ENCODE data around the gene FBXO8. TPM values are rescaled to one million over a fixed set of nuclear protein-coding genes. Genes with fewer than 3 reads are reported as not detected.

FBXO8 gene
- total RNA-seq, 1 donor from 2014 or later = 12.6 TPM

GRCh38 chr4:174274436-174274835 lies 9.0 kb downstream of the FBXO8 start:
- peaks cover 2% of the 10 kb centered on the region for H3K9me3 Mint-ChIP-seq
- no peak overlapping the region for H3K4me3 Mint-ChIP-seq
- H3K27me3 Mint-ChIP-seq (ENCODE audit: low read depth) = no peaks in the 10 kb centered on the region
- no peak for DNase-seq (ENCODE audit: low read depth, low spot score)
- H3K4me1 Mint-ChIP-seq = no peaks in the 10 kb centered on the region
- no peak for TF ChIP-seq CTCF (conservative IDR thresholded peaks at IDR 0.05)
- no peaks in the 10 kb centered on the region for H3K36me3 Mint-ChIP-seq (ENCODE audit: low read depth)
- H3K27ac Mint-ChIP-seq (ENCODE audit: unreplicated experiment) = no peak overlapping the region

- Mint-ChIP-seq H3K4me3 (no peak overlapping the region), H3K36me3 (ENCODE audit: low read depth) (no peaks in the 10 kb centered on the region), H3K4me1 (no peaks in the 10 kb centered on the region), H3K27me3 (ENCODE audit: low read depth) (no peaks in the 10 kb centered on the region), H3K27ac (ENCODE audit: unreplicated experiment) (no peak overlapping the region), H3K9me3 (no peaks in the 10 kb centered on the region)
- TF ChIP-seq CTCF (conservative IDR thresholded peaks at IDR 0.05) = no peak
- no peak for DNase-seq (ENCODE audit: low read depth, low spot score)
Measured at GRCh38 chr4:174273930-174274329, 9.5 kb downstream of the FBXO8 start.

DNA sequence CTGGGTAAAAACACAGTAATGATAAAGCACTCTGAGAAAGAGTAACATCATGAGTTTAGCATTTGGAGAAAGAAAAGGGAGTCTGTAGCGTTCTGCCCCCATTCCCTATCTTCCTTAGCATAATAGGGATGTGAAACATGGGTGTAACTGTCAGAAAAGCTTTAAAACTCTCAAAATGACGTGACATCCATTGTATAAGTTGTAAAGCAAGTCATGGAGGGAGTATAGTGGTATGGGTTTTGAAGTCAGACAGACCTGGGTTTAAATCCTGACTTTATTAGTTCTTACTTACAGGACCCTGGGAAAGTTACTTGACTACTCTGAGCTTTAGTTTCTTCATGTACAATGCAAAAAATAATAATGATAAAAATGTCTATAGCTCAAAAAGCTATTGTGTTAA lies 17.1 kb downstream of the FBXO8 start:
- no peak overlapping the region for H3K4me3 Mint-ChIP-seq
- no peaks in the 10 kb centered on the region for H3K4me1 Mint-ChIP-seq
- DNase-seq (ENCODE audit: low read depth, low spot score) = no peak
- H3K27me3 Mint-ChIP-seq (ENCODE audit: low read depth) = no peaks in the 10 kb centered on the region
- no peaks in the 10 kb centered on the region for H3K36me3 Mint-ChIP-seq (ENCODE audit: low read depth)
- TF ChIP-seq CTCF (conservative IDR thresholded peaks at IDR 0.05) = no peak
- no peaks in the 10 kb centered on the region for H3K9me3 Mint-ChIP-seq
- H3K27ac Mint-ChIP-seq (ENCODE audit: unreplicated experiment) = no peak overlapping the region

- H3K36me3 Mint-ChIP-seq (ENCODE audit: low read depth) = no peaks in the 10 kb centered on the region
- DNase-seq (ENCODE audit: low read depth, low spot score) = no peak
- no peaks in the 10 kb centered on the region for H3K4me1 Mint-ChIP-seq
- H3K9me3 Mint-ChIP-seq = no peaks in the 10 kb centered on the region
- no peak for TF ChIP-seq CTCF (conservative IDR thresholded peaks at IDR 0.05)
- H3K4me3 Mint-ChIP-seq = no peak overlapping the region
- H3K27ac Mint-ChIP-seq (ENCODE audit: unreplicated experiment) = no peak overlapping the region
- H3K27me3 Mint-ChIP-seq (ENCODE audit: low read depth) = no peaks in the 10 kb centered on the region
Measured at GRCh38 chr4:174265916-174266315, 17.6 kb downstream of the FBXO8 start.

- TF ChIP-seq CTCF (conservative IDR thresholded peaks at IDR 0.05) = no peak
- Mint-ChIP-seq H3K27me3 (ENCODE audit: low read depth) (no peaks in the 10 kb centered on the region), H3K9me3 (no peaks in the 10 kb centered on the region), H3K36me3 (ENCODE audit: low read depth) (no peaks in the 10 kb centered on the region), H3K4me1 (no peaks in the 10 kb centered on the region), H3K27ac (ENCODE audit: unreplicated experiment) (no peak overlapping the region), H3K4me3 (no peak overlapping the region)
- DNase-seq (ENCODE audit: low read depth, low spot score) = no peak
Measured at GRCh38 chr4:174263445-174263736, 20.1 kb downstream of the FBXO8 start.

Data from neural crest cell (in vitro differentiated cells).